Measurements from ENCODE around the gene HYAL1.

- TF ChIP-seq EP300 (IDR thresholded peaks at IDR 0.05) (no peak), CTCF (IDR thresholded peaks at IDR 0.05) (no peak), POLR2A (IDR thresholded peaks at IDR 0.05) (no peak)
Measured at GRCh38 chr3:50290161-50290641, 13.2 kb downstream of the HYAL1 start.
